Measurements from ENCODE around the gene SGSM2.

The SGSM2 gene

DNA sequence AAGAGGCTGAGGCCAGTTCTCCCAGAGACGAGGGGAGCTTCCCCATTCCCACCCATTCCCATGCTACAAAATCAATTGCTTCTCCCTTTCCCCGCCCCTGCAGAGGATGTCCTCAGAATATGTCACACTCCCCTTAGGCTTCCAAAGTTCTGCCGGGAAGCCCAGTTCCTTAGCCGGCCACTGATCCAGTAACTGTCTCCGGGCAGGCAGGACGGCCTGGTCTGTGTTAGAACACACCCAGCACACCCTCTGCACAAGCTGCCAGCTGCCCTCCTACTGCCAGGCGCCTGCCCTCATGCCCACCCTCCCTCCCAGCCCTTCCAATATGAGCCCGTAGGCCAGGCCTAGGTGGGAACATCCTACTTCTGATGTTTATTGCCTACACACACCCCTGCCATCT, 31.1 kb downstream of the SGSM2 start:
- H3K9ac ChIP-seq (ENCODE audit: insufficient read length), result no peak overlapping the region

DNA sequence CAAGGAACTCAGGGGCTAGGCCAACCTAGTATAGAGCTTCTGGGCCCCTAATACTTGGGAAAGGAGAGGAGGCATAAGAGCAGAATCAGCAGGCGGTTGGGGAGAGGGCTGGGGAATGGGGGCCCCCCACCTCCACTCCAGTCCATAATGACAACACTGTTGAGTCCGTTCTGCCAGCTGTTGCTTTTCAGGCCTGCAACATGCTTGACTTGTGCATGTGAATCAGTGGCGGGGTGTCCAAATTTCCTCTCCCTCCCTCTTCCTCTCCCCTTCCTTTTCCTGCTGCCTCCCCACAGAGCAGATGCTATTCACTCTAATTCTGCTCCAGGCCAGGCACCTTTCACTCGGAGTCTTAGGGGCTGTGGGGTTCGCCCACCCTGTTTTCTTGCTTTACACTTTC, 31.7 kb downstream of the SGSM2 start:
- Histone ChIP-seq H3K9ac (ENCODE audit: insufficient read length) (no peak overlapping the region), H3K9me3 (ENCODE audit: low read depth, low read length) (no peaks in the 10 kb centered on the region), H3K36me3 (ENCODE audit: insufficient read depth, low read length) (no peaks in the 10 kb centered on the region; the same call in 1 of the 2 replicates), H3K4me3 (no peak overlapping the region), H3K27ac (no peak overlapping the region)
- TF ChIP-seq EZH2 (IDR thresholded peaks at IDR 0.05) (no peak), POLR2AphosphoS5 (IDR thresholded peaks at IDR 0.05; ENCODE audit: borderline replicate concordance, low read depth, low read length) (no peak), FOXP2 (optimal IDR thresholded peaks at IDR 0.05; ENCODE audit: control extremely low read depth, extremely low read length, insufficient read depth) (no peak)
- DNase-seq (ENCODE audit: low read depth, low spot score), result no peak

More for the DNA sequence above, 31.1 kb downstream of the SGSM2 start:
- Histone ChIP-seq H3K27ac (no peak overlapping the region), H3K36me3 (ENCODE audit: insufficient read depth, low read length) (no peaks in the 10 kb centered on the region; the same call in 1 of the 2 replicates), H3K4me3 (no peak overlapping the region), H3K9me3 (ENCODE audit: low read depth, low read length) (no peaks in the 10 kb centered on the region)
- DNase-seq (ENCODE audit: low read depth, low spot score), result no peak
- TF ChIP-seq POLR2AphosphoS5 (IDR thresholded peaks at IDR 0.05; ENCODE audit: borderline replicate concordance, low read depth, low read length), result no peak
- TF ChIP-seq FOXP2 (optimal IDR thresholded peaks at IDR 0.05; ENCODE audit: control extremely low read depth, extremely low read length, insufficient read depth), result no peak
- no peak for TF ChIP-seq EZH2 (IDR thresholded peaks at IDR 0.05)

DNA sequence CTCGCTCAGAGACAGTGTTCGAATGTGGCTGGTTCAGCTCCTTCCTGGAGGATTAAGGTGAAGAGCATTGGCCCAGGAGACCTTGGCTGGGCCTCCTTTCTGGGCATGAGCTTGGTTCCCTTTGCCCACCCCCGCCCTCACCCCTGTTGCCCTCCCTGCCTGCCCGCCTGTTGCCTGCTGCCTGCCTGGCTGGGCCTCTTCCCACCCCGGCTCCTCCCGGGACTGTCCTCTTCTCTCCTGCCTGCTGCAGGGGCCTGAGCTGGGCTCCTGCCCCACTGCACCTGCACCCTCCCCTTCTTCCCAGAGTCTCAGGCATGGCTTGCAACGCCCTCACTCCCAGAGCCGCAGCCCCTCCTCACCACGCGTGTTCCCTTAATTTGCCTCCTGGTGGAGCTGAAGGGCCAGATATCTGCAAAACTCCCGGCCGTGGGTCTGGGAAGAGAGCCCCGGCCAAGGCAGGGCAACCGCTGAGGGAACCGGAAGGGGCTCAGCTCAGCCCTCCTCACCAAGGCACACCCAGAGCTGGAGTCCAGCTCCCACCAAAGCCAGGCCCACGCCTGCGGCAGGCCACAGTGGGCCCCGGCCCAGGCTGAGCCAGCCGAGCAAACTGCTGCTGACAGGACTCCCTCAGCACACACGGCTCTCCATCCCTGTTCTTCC, 32.4 kb downstream of the SGSM2 start:
- no peak for DNase-seq (ENCODE audit: low read depth, low spot score)
- H3K9ac ChIP-seq (ENCODE audit: insufficient read length), result no peak overlapping the region
- no peak for TF ChIP-seq POLR2AphosphoS5 (IDR thresholded peaks at IDR 0.05; ENCODE audit: borderline replicate concordance, low read depth, low read length)
- TF ChIP-seq FOXP2 (optimal IDR thresholded peaks at IDR 0.05; ENCODE audit: control extremely low read depth, extremely low read length, insufficient read depth), result no peak
- H3K9me3 ChIP-seq (ENCODE audit: low read depth, low read length), result no peaks in the 10 kb centered on the region
- no peak overlapping the region for H3K4me3 ChIP-seq
- H3K36me3 ChIP-seq (ENCODE audit: insufficient read depth, low read length), result no peaks in the 10 kb centered on the region; the same call in 1 of the 2 replicates
- no peak overlapping the region for H3K27ac ChIP-seq

DNA sequence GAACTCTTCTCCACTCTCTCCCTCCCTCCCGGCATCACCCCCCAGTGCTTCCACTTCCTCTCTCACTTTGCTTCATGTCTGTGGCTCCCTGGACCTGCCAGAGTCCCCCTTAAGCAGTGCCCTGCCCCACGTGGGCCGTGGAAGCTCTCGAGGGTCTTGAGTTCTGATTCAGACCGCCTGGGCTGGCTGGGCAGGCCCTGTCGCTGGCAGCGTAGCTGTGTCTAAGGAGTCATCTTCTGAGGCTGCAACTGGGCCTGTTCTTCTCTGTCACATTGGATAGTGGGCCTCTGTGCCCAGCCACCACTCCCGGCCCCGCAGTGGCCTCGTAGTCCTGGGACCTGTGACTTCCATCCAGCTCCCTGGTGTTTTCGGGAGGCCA, 32.9 kb downstream of the SGSM2 start:
- no peak for TF ChIP-seq POLR2AphosphoS5 (IDR thresholded peaks at IDR 0.05; ENCODE audit: borderline replicate concordance, low read depth, low read length)
- no peak for TF ChIP-seq FOXP2 (optimal IDR thresholded peaks at IDR 0.05; ENCODE audit: control extremely low read depth, extremely low read length, insufficient read depth)
- no peak for TF ChIP-seq EZH2 (IDR thresholded peaks at IDR 0.05)
- H3K9ac ChIP-seq (ENCODE audit: insufficient read length), result no peak overlapping the region
- H3K9me3 ChIP-seq (ENCODE audit: low read depth, low read length), result no peaks in the 10 kb centered on the region
- no peak overlapping the region for H3K27ac ChIP-seq
- no peaks in the 10 kb centered on the region; the same call in 1 of the 2 replicates for H3K36me3 ChIP-seq (ENCODE audit: insufficient read depth, low read length)
- no peak overlapping the region for H3K4me3 ChIP-seq
- no peak for DNase-seq (ENCODE audit: low read depth, low spot score)

DNA sequence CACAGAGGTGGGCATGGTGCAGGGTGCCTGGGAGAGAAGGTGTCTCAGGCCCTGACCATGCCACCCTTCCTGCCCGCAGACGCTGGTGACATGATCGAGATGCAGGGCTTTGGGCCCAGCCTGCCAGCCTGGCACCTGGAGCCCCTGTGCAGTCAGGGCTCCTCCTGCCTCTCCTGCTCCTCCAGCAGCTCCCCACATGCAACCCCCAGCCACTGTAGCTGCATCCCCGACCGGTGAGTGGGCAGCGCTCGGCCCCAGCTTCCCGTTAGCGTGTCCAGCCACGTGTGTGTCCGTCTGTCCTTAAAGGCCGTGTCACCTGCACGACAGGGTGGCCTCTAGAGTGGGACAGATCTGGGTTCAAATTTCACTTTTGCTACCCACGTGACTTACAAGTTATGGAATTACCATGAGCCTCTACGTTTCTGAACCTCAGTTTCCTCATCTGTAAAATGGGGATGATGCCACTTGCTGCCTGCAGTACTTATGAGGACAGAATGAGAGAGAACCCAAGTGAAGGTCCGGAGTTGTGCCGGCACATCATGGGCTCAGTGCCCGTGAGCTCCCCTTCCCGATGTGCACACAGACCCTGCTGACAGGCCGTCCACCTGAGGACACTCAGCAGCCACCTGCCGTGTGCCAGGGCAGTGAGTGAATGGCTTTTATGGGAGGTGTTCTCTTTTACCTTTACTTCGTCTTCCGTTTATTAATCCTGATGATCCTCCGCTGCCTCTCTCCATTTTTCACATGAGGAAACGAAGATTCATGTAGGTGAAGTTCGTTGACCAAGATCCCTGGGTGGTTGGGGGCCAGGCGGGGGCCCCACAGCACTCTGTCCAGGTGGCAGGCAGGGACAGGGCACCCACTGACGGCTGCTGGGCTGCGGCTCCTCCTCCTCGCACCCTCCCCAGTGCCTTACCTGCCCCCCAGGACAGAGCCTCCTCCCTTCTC, 34.2 kb downstream of the SGSM2 start:
- TF ChIP-seq EZH2 (IDR thresholded peaks at IDR 0.05) (no peak), POLR2AphosphoS5 (IDR thresholded peaks at IDR 0.05; ENCODE audit: borderline replicate concordance, low read depth, low read length) (no peak), FOXP2 (optimal IDR thresholded peaks at IDR 0.05; ENCODE audit: control extremely low read depth, extremely low read length, insufficient read depth) (no peak)
- no peak for DNase-seq (ENCODE audit: low read depth, low spot score)
- Histone ChIP-seq H3K9me3 (ENCODE audit: low read depth, low read length) (no peaks in the 10 kb centered on the region), H3K27ac (no peak overlapping the region), H3K4me3 (no peak overlapping the region), H3K9ac (ENCODE audit: insufficient read length) (no peak overlapping the region), H3K36me3 (ENCODE audit: insufficient read depth, low read length) (peaks cover 3% of the 10 kb centered on the region; the same call in 1 of the 2 replicates)

DNA sequence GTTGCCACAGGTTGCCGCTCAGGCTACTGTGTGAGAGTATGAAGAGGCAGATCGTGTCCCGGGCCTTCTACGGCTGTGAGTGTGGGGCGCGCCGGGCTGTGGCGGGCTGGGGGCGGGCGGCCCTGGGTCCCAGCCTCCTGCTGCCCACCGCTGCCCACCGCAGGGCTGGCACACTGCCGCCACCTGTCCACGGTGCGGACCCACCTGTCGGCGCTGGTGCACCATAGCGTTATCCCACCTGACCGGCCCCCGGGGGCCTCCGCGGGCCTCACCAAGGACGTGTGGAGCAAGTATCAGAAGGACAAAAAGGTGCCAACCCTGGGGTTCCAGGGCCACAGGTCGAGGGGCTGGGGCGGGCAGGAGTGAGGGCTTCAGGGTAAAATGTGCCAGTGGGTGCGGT, 34.9 kb downstream of the SGSM2 start:
- Histone ChIP-seq H3K9me3 (ENCODE audit: low read depth, low read length) (no peaks in the 10 kb centered on the region), H3K36me3 (ENCODE audit: insufficient read depth, low read length) (peaks cover 3% of the 10 kb centered on the region; the same call in 1 of the 2 replicates), H3K4me3 (no peak overlapping the region), H3K9ac (ENCODE audit: insufficient read length) (no peak overlapping the region), H3K27ac (no peak overlapping the region)
- TF ChIP-seq EZH2 (IDR thresholded peaks at IDR 0.05) (no peak), POLR2AphosphoS5 (IDR thresholded peaks at IDR 0.05; ENCODE audit: borderline replicate concordance, low read depth, low read length) (no peak), FOXP2 (optimal IDR thresholded peaks at IDR 0.05; ENCODE audit: control extremely low read depth, extremely low read length, insufficient read depth) (no peak)
- no peak for DNase-seq (ENCODE audit: low read depth, low spot score)

DNA sequence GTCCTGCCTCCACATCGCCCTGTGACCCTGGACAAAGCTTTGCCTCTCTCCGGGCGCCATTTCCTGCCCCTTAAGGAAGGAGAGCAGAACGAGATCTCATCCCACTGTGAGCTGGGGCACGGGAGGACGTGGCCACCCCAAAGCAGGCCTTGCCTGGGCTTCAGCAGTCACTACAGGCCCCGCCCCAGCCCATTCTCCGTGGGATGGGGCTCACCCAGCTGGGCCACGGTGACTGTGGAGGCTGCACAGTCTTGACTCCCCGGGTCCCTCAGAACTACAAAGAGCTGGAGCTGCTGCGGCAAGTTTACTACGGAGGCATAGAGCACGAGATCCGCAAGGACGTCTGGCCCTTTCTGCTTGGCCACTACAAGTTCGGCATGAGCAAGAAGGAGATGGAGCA, 35.4 kb downstream of the SGSM2 start:
- no peak for TF ChIP-seq POLR2AphosphoS5 (IDR thresholded peaks at IDR 0.05; ENCODE audit: borderline replicate concordance, low read depth, low read length)
- TF ChIP-seq EZH2 (IDR thresholded peaks at IDR 0.05), result no peak
- no peak for TF ChIP-seq FOXP2 (optimal IDR thresholded peaks at IDR 0.05; ENCODE audit: control extremely low read depth, extremely low read length, insufficient read depth)
- Histone ChIP-seq H3K9ac (ENCODE audit: insufficient read length) (no peak overlapping the region), H3K36me3 (ENCODE audit: insufficient read depth, low read length) (peaks cover 3% of the 10 kb centered on the region; the same call in 1 of the 2 replicates), H3K4me3 (no peak overlapping the region), H3K27ac (no peak overlapping the region), H3K9me3 (ENCODE audit: low read depth, low read length) (no peaks in the 10 kb centered on the region)
- DNase-seq (ENCODE audit: low read depth, low spot score), result no peak

DNA sequence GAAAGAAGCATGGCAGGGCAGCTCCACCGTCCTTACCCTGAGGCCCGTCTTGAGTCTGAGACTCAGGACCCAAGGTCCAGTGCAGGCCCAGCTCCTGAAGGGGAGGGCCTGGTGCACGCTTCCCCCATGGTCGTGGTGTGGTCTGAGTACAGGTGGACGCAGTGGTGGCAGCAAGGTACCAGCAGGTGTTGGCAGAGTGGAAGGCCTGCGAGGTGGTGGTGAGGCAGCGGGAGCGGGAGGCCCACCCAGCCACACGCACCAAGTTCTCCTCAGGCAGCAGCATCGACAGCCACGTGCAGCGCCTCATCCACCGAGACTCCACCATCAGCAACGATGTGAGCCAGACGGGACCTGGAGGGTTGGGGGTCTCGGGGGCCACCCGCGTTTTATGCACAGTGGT, 35.9 kb downstream of the SGSM2 start:
- no peaks in the 10 kb centered on the region for H3K9me3 ChIP-seq (ENCODE audit: low read depth, low read length)
- DNase-seq (ENCODE audit: low read depth, low spot score), result no peak
- no peak overlapping the region for H3K4me3 ChIP-seq
- no peak overlapping the region for H3K27ac ChIP-seq
- no peak overlapping the region for H3K9ac ChIP-seq (ENCODE audit: insufficient read length)
- TF ChIP-seq EZH2 (IDR thresholded peaks at IDR 0.05) (no peak), POLR2AphosphoS5 (IDR thresholded peaks at IDR 0.05; ENCODE audit: borderline replicate concordance, low read depth, low read length) (no peak), FOXP2 (optimal IDR thresholded peaks at IDR 0.05; ENCODE audit: control extremely low read depth, extremely low read length, insufficient read depth) (no peak)
- H3K36me3 ChIP-seq (ENCODE audit: insufficient read depth, low read length), result peaks cover 3% of the 10 kb centered on the region; the same call in 1 of the 2 replicates
